Inflammatory macrophage treated with lipopolysaccharide for 4 hours (primary cell): ENCODE data around the gene PNPLA1.

ENCODE experiments used
- DNase-seq: peaks from one replicate; pipeline ENCODE4 v3.0.0-alpha.2; 2020

Gene PNPLA1

GRCh38 chr6:36269834-36270705 is at the start of gene PNPLA1:
PNPLA1 (plus strand) TSS chr6:36270060; CDS start chr6:36270460, 400 bp downstream.
- no peak for DNase-seq

- no peak for DNase-seq
These were observed 49.6 kb upstream of the PNPLA1 start for GRCh38 chr6:36220226-36220625.

- no peak for DNase-seq
These were observed 48.2 kb upstream of the PNPLA1 start for GRCh38 chr6:36221674-36222073.

- DNase-seq = no peak
These were observed 46.9 kb upstream of the PNPLA1 start for GRCh38 chr6:36222924-36223323.

GRCh38 chr6:36223706-36224105 is 46.2 kb upstream of the PNPLA1 start:
- DNase-seq = no peak

- peak; percentile 8 for DNase-seq
These were observed 44.9 kb upstream of the PNPLA1 start for GRCh38 chr6:36224918-36225461.

GRCh38 chr6:36226438-36227047 is 43.3 kb upstream of the PNPLA1 start:
- no peak for DNase-seq

GRCh38 chr6:36227379-36228228 is 42.3 kb upstream of the PNPLA1 start:
- DNase-seq = no peak

GRCh38 chr6:36229223-36229622 is 40.6 kb upstream of the PNPLA1 start:
- DNase-seq = no peak

GRCh38 chr6:36230371-36230770 is 39.5 kb upstream of the PNPLA1 start:
- no peak for DNase-seq

- DNase-seq = peak; percentile 32
These were observed 37.7 kb upstream of the PNPLA1 start for GRCh38 chr6:36232172-36232571.

GRCh38 chr6:36235309-36235708 is 34.6 kb upstream of the PNPLA1 start:
- DNase-seq = peak; percentile 23

- no peak for DNase-seq
These were observed 34.0 kb upstream of the PNPLA1 start for GRCh38 chr6:36235862-36236261.

GRCh38 chr6:36239774-36240173 is 30.1 kb upstream of the PNPLA1 start:
- DNase-seq = no peak

GRCh38 chr6:36241728-36242127 is 28.1 kb upstream of the PNPLA1 start:
- DNase-seq = peak; percentile 92

GRCh38 chr6:36242161-36242560 is 27.7 kb upstream of the PNPLA1 start:
- DNase-seq = no peak

- DNase-seq = no peak
These were observed 27.2 kb upstream of the PNPLA1 start for GRCh38 chr6:36242626-36243025.

- DNase-seq = no peak
These were observed 26.2 kb upstream of the PNPLA1 start for GRCh38 chr6:36243562-36244212.

- DNase-seq = no peak
These were observed 25.1 kb upstream of the PNPLA1 start for GRCh38 chr6:36244641-36245280.

GRCh38 chr6:36245572-36246061 is 24.2 kb upstream of the PNPLA1 start:
- no peak for DNase-seq

- DNase-seq = peak; percentile 55
These were observed 23.2 kb upstream of the PNPLA1 start for GRCh38 chr6:36246506-36247268.
